Prostate gland (tissue), 2 donors: ENCODE measurements around the gene KCNN1. TPM values are rescaled to one million over a fixed set of nuclear protein-coding genes. Genes with fewer than 3 reads are reported as not detected.

Experiments
- DNase-seq: peaks from one replicate; pipeline ENCODE4 v3.0.0-alpha.2; 2019; ENCODE audit warnings: low spot score
- H3K27ac ChIP-seq, 2 donors: fragments of 200-600 bp; sonication (generic); 2 replicates each; pipeline ENCODE4 v1.5.1; 2017 to 2019
- H3K27me3 ChIP-seq: fragments of 200-600 bp; sonication (generic); replicated peaks from 2 replicates; pipeline ENCODE4 v1.5.1; 2019; ENCODE audit not compliant: insufficient read depth
- H3K36me3 ChIP-seq, 2 donors: fragments of 200-600 bp; sonication (generic); 1 replicate in 1 of 2; 2 replicates in 1 of 2; pipeline versions ENCODE4 v1.5.1 to v1.8.1; 2017 to 2019
- H3K4me1 ChIP-seq: fragments of 200-600 bp; sonication (generic); replicated peaks from 2 replicates; pipeline ENCODE4 v1.5.1; 2019
- H3K4me3 ChIP-seq, 2 donors: fragments of 200-600 bp; sonication (generic); 2 replicates each; pipeline ENCODE4 v1.5.1; 2017 to 2019
- H3K9me3 ChIP-seq: fragments of 200-600 bp; sonication (generic); 2 replicates; pipeline ENCODE4 v1.5.1; 2017
- POLR2A ChIP-seq: fragments of 450-650 bp; IDR thresholded peaks from one replicate; pipeline ENCODE4 v1.6.1; 2016; ENCODE audit warnings: antibody characterized with exemption, mild to moderate bottlenecking
- POLR2AphosphoS5 ChIP-seq: sonication (generic); formaldehyde crosslinking; IDR thresholded peaks from one replicate; pipeline ENCODE4 v1.6.1; 2017; ENCODE audit warnings: antibody characterized with exemption
- WGBS: methylation state at CpG from one replicate; pipeline ENCODE4 v1.1.5; 2018; 5-methylcytosine and 5-hydroxymethylcytosine counted together
- intact Hi-C: fragments of 100-400 bp; cut with DNase I; formaldehyde crosslinking; loops from one replicate; pipeline ENCODE4 v1.14.2; 2022
- total RNA-seq, 2 donors: library from RNA; depleted of rRNA; stranded (reverse); fragments of >200 nt; gene quantifications; one replicate each; pipeline ENCODE4 v1.1.0, GENCODE V29; 2016
- TF ChIP-seq, protein P1 (sequence below), 4 experiments: fragments of 200-600 bp in 2 of 4; fragments of 450-650 bp in 2 of 4; sonication (generic) in 2 of 4; IDR thresholded peaks; 1 replicate in 3 of 4; 2 replicates in 1 of 4; pipeline ENCODE4 v1.5.1; 2016 to 2019; ENCODE audit warnings: antibody characterized with exemption in 4 of 4, mild to moderate bottlenecking in 2 of 4, moderate library complexity in 2 of 4

KCNN1 gene
- total RNA-seq, 2 donors from 2014 or later: 0.36 to 5.6 TPM

DNA sequence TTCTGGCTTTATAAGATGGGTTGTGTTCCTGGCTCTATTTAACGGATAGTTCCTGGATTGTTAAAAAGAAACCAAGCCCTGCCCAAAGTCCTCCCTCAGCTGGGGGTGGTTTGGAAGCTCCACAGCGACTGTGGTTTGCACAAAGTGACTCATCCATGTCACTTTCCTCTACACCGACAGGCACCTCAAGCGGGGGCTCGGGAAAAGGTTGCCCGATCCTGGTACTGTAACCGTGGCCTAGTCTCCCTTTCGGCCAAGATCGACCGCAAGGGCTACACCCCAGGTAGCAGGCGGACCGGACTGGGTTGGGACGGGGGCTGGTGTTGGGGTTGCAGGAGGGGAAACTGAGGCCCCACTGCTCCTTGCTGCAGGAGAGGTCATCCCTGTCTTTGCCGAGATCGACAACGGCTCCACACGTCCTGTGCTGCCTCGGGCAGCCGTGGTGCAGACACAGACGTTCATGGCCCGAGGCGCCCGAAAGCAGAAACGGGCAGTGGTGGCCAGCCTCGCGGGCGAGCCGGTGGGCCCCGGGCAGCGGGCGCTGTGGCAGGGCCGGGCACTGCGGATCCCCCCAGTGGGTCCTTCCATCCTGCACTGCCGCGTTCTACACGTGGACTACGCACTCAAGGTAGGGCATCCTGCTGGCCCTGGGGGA is 42.6 kb downstream of the KCNN1 start:
- 90% methylated on average over 22 of the region's 37 CpGs for WGBS
- peak overlapping the region in 1 of 2 donors; percentile 73 for H3K27ac ChIP-seq
- intact Hi-C loops: loop anchor here (10.0 kb wide), 1 partner anchor 145 kb away; the partner anchor contains the start of gene PIK3R2

GRCh38 chr19:18010149-18010548 is 43.2 kb downstream of the KCNN1 start:
- intact Hi-C loops: no loop called here
- Histone ChIP-seq H3K36me3 (peaks cover 9 to 15% of the 10 kb centered on the region in 2 donors), H3K27ac (no peak overlapping the region), H3K4me3 (no peak overlapping the region), H3K4me1 (peaks cover 2% of the 10 kb centered on the region), H3K27me3 (no peaks in the 10 kb centered on the region), H3K9me3 (no peaks in the 10 kb centered on the region)
- 90% methylated on average over 11 of the region's 11 CpGs for WGBS
- no peak for DNase-seq
- TF ChIP-seq POLR2A (no peak), POLR2AphosphoS5 (no peak)
- TF ChIP-seq, protein P1, sequence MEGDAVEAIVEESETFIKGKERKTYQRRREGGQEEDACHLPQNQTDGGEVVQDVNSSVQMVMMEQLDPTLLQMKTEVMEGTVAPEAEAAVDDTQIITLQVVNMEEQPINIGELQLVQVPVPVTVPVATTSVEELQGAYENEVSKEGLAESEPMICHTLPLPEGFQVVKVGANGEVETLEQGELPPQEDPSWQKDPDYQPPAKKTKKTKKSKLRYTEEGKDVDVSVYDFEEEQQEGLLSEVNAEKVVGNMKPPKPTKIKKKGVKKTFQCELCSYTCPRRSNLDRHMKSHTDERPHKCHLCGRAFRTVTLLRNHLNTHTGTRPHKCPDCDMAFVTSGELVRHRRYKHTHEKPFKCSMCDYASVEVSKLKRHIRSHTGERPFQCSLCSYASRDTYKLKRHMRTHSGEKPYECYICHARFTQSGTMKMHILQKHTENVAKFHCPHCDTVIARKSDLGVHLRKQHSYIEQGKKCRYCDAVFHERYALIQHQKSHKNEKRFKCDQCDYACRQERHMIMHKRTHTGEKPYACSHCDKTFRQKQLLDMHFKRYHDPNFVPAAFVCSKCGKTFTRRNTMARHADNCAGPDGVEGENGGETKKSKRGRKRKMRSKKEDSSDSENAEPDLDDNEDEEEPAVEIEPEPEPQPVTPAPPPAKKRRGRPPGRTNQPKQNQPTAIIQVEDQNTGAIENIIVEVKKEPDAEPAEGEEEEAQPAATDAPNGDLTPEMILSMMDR (IDR thresholded peaks at IDR 0.05): no peak

More for the DNA sequence above, 42.6 kb downstream of the KCNN1 start:
- H3K27me3 ChIP-seq: no peaks in the 10 kb centered on the region
- H3K4me1 ChIP-seq: peaks cover 2% of the 10 kb centered on the region
- H3K9me3 ChIP-seq: no peaks in the 10 kb centered on the region
- no peak for DNase-seq
- peaks cover 9 to 15% of the 10 kb centered on the region in 2 donors for H3K36me3 ChIP-seq
- H3K4me3 ChIP-seq: no peak overlapping the region
- TF ChIP-seq POLR2AphosphoS5: no peak
- no peak for TF ChIP-seq POLR2A
- TF ChIP-seq, protein P1 (IDR thresholded peaks at IDR 0.05): no peak

DNA sequence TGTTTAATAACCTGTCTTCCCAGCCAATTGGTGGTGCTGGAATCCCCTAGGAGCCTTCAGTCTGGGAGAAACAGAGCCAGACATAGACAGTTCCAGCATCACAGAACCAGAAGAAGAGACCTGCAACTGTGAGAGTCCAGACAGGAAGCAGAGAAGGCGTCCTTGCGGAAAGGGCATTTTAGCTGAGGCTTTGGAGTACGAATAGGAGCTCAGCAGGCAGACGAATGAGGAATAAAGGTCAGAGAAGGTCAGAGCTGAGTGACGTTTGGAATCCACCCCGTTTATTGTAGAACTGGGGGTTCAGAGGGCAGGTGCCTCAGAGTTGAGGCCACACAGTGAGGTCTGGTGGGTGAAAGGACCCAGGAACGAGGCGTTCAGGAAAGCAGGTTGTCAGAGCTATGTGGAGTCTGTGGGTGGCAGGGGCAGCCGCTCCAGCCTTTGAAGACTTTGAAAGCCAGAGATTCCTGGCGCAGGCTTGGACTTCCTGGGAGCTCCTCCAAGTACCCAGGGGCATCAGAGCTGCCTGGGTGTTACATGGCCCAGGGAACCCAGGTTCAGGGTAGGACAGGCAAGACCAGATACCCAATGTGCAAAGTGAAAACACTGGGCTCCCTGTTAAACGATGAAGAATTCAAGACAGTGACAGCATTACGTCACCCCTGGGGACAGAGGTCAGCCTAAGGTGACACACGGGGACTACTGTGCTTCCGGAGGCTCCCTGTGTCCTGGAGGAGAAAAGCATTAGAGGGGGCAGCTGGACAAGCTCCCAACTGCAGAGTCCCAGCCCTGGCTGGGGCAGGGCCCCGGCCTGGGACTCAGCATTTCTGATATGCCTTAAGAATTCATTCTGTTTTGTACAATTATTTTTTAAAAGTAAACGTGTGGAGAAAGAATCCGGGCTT is 46.6 kb downstream of the KCNN1 start:
- intact Hi-C loops: no loop called here
- Histone ChIP-seq H3K27ac (peak overlapping the region; percentile 58 to 61), H3K4me1 (no peaks in the 10 kb centered on the region), H3K27me3 (no peaks in the 10 kb centered on the region), H3K36me3 (peaks cover 9 to 15% of the 10 kb centered on the region in 2 donors), H3K4me3 (no peak overlapping the region), H3K9me3 (no peaks in the 10 kb centered on the region)
- TF ChIP-seq POLR2AphosphoS5: peak; percentile 43
- no peak for TF ChIP-seq POLR2A
- DNase-seq: peak; percentile 56
- whole genome bisulfite sequencing: 45% methylated on average over 17 of the region's 17 CpGs

- H3K36me3 ChIP-seq: peaks cover 9 to 15% of the 10 kb centered on the region in 2 donors
- intact Hi-C loops: no loop called here
- no peaks in the 10 kb centered on the region for H3K27me3 ChIP-seq
- no peak overlapping the region for H3K4me3 ChIP-seq
- TF ChIP-seq, protein P1 (IDR thresholded peaks at IDR 0.05): no peak
- TF ChIP-seq POLR2AphosphoS5 (no peak), POLR2A (no peak)
- H3K4me1 ChIP-seq: no peaks in the 10 kb centered on the region
- WGBS: 80% methylated on average over 6 of the region's 6 CpGs
- peak overlapping the region; percentile 58 to 61 for H3K27ac ChIP-seq
- no peak for DNase-seq
- H3K9me3 ChIP-seq: no peaks in the 10 kb centered on the region
Measured at GRCh38 chr19:18014197-18014596, 47.3 kb downstream of the KCNN1 start.

DNA sequence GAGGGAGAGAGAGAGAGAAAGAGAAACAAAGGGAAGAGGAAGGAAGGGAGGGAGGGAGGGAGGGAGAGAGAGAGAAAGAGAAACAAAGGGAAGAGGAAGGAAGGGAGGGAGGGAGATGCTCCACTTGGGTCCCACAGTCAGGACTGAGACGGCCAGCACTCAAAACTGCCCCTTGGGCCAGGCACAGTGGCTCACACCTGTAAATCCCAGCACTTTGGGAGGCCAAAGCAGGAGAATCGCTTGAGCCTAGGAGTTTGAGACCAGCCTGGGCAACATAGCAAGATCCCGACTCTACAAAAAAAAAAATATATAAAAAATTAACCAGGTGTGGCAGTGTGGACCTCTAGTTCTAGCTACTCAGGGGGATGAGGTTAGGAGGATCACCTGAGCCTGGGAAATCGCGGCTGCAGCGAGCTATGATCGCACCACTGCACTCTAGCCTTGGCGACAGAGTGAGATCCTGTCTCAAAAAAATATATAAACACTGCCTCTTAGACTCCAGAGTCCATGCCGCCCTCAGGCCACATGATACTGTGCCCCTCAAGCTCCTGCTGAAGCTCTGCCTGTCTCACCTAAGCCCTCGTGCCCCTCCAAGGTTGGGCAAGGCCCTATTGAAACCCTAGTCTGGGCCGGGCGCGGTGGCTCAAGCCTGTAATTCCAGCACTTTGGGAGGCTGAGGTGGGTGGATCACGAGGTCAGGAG is 49.5 kb downstream of the KCNN1 start:
- Histone ChIP-seq H3K36me3 (no peaks in the 10 kb centered on the region), H3K27ac (peak overlapping the region; percentile 69 to 70), H3K27me3 (no peaks in the 10 kb centered on the region), H3K9me3 (no peaks in the 10 kb centered on the region), H3K4me3 (no peak overlapping the region), H3K4me1 (peaks cover 10% of the 10 kb centered on the region)
- DNase-seq: no peak
- 92% methylated on average over 14 of the region's 14 CpGs for WGBS
- TF ChIP-seq POLR2A: no peak
- TF ChIP-seq, protein P1 (IDR thresholded peaks at IDR 0.05): no peak
- TF ChIP-seq POLR2AphosphoS5: no peak
- intact Hi-C loops: no loop called here
